ENCODE results near the gene FLCN. TPM values are rescaled to one million over a fixed set of nuclear protein-coding genes. Genes with fewer than 3 reads are reported as not detected.

The FLCN gene
- total RNA-seq, 2 donors from 2014 or later: 34.2 to 36.7 TPM

- H3K4me1 ChIP-seq: no peaks in the 10 kb centered on the region
- H3K4me3 ChIP-seq: no peak overlapping the region
- H3K36me3 ChIP-seq: peaks cover 17% of the 10 kb centered on the region
- H3K27me3 ChIP-seq: no peaks in the 10 kb centered on the region
- H3K9ac ChIP-seq (ENCODE audit: low read depth in 2 of 2, low read length in 2 of 2): no peak overlapping the region
- no peak for DNase-seq
- no peak for TF ChIP-seq CTCF (IDR thresholded peaks at IDR 0.05)
- H3K9me3 ChIP-seq: no peaks in the 10 kb centered on the region
- intact Hi-C loops (cut with DNase I): no loop called here
- no peak overlapping the region for H3K27ac ChIP-seq
Observed at GRCh38 chr17:17172001-17172939, 64.7 kb downstream of the FLCN start.

- no peak overlapping the region for H3K9ac ChIP-seq (ENCODE audit: low read depth in 2 of 2, low read length in 2 of 2)
- intact Hi-C loops (cut with DNase I): no loop called here
- TF ChIP-seq CTCF (IDR thresholded peaks at IDR 0.05): no peak
- H3K27me3 ChIP-seq: no peaks in the 10 kb centered on the region
- no peak overlapping the region for H3K27ac ChIP-seq
- no peaks in the 10 kb centered on the region for H3K4me1 ChIP-seq
- DNase-seq: no peak
- peaks cover 11% of the 10 kb centered on the region for H3K36me3 ChIP-seq
- no peak overlapping the region for H3K4me3 ChIP-seq
- H3K9me3 ChIP-seq: no peaks in the 10 kb centered on the region
Observed at GRCh38 chr17:17171186-17171585, 65.8 kb downstream of the FLCN start.

GRCh38 chr17:17170346-17170985, 66.5 kb downstream of the FLCN start:
- no peak for DNase-seq

GRCh38 chr17:17169396-17169795, 67.6 kb downstream of the FLCN start:
- TF ChIP-seq CTCF (IDR thresholded peaks at IDR 0.05): no peak
- intact Hi-C loops (cut with DNase I): no loop called here
- no peak overlapping the region for H3K4me3 ChIP-seq
- no peak for DNase-seq
- H3K9ac ChIP-seq (ENCODE audit: low read depth in 2 of 2, low read length in 2 of 2): no peak overlapping the region
- no peak overlapping the region for H3K27ac ChIP-seq
- no peaks in the 10 kb centered on the region for H3K27me3 ChIP-seq
- H3K9me3 ChIP-seq: no peaks in the 10 kb centered on the region
- no peaks in the 10 kb centered on the region for H3K4me1 ChIP-seq
- H3K36me3 ChIP-seq: peaks cover 24% of the 10 kb centered on the region

More at GRCh38 chr17:17170346-17170985, 66.5 kb downstream of the FLCN start:
- no peaks in the 10 kb centered on the region for H3K9me3 ChIP-seq
- no peaks in the 10 kb centered on the region for H3K27me3 ChIP-seq
- intact Hi-C loops (cut with DNase I): no loop called here
- no peak overlapping the region for H3K9ac ChIP-seq (ENCODE audit: low read depth in 2 of 2, low read length in 2 of 2)
- no peaks in the 10 kb centered on the region for H3K4me1 ChIP-seq
- TF ChIP-seq CTCF (IDR thresholded peaks at IDR 0.05): no peak
- peaks cover 18% of the 10 kb centered on the region for H3K36me3 ChIP-seq
- H3K4me3 ChIP-seq: no peak overlapping the region
- H3K27ac ChIP-seq: no peak overlapping the region

GRCh38 chr17:17168401-17168800, 68.6 kb downstream of the FLCN start:
- Histone ChIP-seq H3K9ac (ENCODE audit: low read depth in 2 of 2, low read length in 2 of 2) (no peak overlapping the region), H3K36me3 (peaks cover 21% of the 10 kb centered on the region), H3K27me3 (no peaks in the 10 kb centered on the region), H3K27ac (no peak overlapping the region), H3K9me3 (no peaks in the 10 kb centered on the region), H3K4me1 (no peaks in the 10 kb centered on the region), H3K4me3 (no peak overlapping the region)
- DNase-seq: no peak
- TF ChIP-seq CTCF (IDR thresholded peaks at IDR 0.05): no peak
- intact Hi-C loops (cut with DNase I): no loop called here
